ENCODE measurements around the gene LDLRAD1. TPM values are rescaled to one million over a fixed set of nuclear protein-coding genes. Genes with fewer than 3 reads are reported as not detected.

Gene LDLRAD1
- total RNA-seq, 2 experiments from 2014 or later = not detected

- Histone ChIP-seq H3K27me3 (ENCODE audit: control insufficient read depth in 1 of 2, insufficient read depth in 2 of 2, low read length in 2 of 2) (no peaks in the 10 kb centered on the region), H3K4me3 (ENCODE audit: low read length) (no peak overlapping the region), H3K27ac (ENCODE audit: low read depth in 1 of 2, low read length in 2 of 2) (no peak overlapping the region), H3K36me3 (ENCODE audit: insufficient read depth, low read length) (peaks cover 47% of the 10 kb centered on the region), H3K9me3 (ENCODE audit: control insufficient read depth in 1 of 2, insufficient read depth in 1 of 2, low read length in 2 of 2) (no peaks in the 10 kb centered on the region), H3K4me1 (ENCODE audit: insufficient read depth, low read length) (no peaks in the 10 kb centered on the region)
- intact Hi-C loops (cut with DNase I, micrococcal nuclease) = loop anchor here in 1 of 2 experiments (5.0 kb wide), 1 partner anchor 78 kb away; no protein-coding TSS in a partner anchor
- Mint-ChIP-seq H3K9me3 (no peaks in the 10 kb centered on the region), H3K27me3 (no peaks in the 10 kb centered on the region), H3K36me3 (ENCODE audit: low read depth) (peaks cover 89% of the 10 kb centered on the region), H3K4me1 (ENCODE audit: low read depth) (peaks cover 4% of the 10 kb centered on the region), H3K4me3 (no peak overlapping the region), H3K27ac (no peak overlapping the region)
- CTCF ChIA-PET = no interaction called here
- POLR2A ChIA-PET = no interaction called here
- DNase-seq = no peak
- no peak for TF ChIP-seq CTCF (IDR thresholded peaks at IDR 0.05)
- ATAC-seq (ENCODE audit: poor library complexity) = no peak
These were observed 53.9 kb downstream of the LDLRAD1 start for GRCh38 chr1:53964109-53964508.

- H3K36me3 Mint-ChIP-seq (ENCODE audit: low read depth) = peaks cover 82% of the 10 kb centered on the region
- no peaks in the 10 kb centered on the region for H3K9me3 Mint-ChIP-seq
- DNase-seq (no peak), ATAC-seq (ENCODE audit: poor library complexity) (no peak)
- Histone ChIP-seq H3K27me3 (ENCODE audit: control insufficient read depth in 1 of 2, insufficient read depth in 2 of 2, low read length in 2 of 2) (no peaks in the 10 kb centered on the region), H3K9me3 (ENCODE audit: control insufficient read depth in 1 of 2, insufficient read depth in 1 of 2, low read length in 2 of 2) (no peaks in the 10 kb centered on the region), H3K36me3 (ENCODE audit: insufficient read depth, low read length) (peaks cover 44% of the 10 kb centered on the region), H3K27ac (ENCODE audit: low read depth in 1 of 2, low read length in 2 of 2) (no peak overlapping the region), H3K4me1 (ENCODE audit: insufficient read depth, low read length) (no peaks in the 10 kb centered on the region), H3K4me3 (ENCODE audit: low read length) (no peak overlapping the region)
- no peak for TF ChIP-seq CTCF (IDR thresholded peaks at IDR 0.05)
- H3K27ac Mint-ChIP-seq = no peak overlapping the region
- H3K27me3 Mint-ChIP-seq = no peaks in the 10 kb centered on the region
- intact Hi-C loops (cut with DNase I, micrococcal nuclease) = loop anchor here in 1 of 2 experiments (5.0 kb wide), 1 partner anchor 79 kb away; no protein-coding TSS in a partner anchor
- peaks cover 4% of the 10 kb centered on the region for H3K4me1 Mint-ChIP-seq (ENCODE audit: low read depth)
- H3K4me3 Mint-ChIP-seq = no peak overlapping the region
- CTCF ChIA-PET = no interaction called here
- POLR2A ChIA-PET = no interaction called here
These were observed 54.5 kb downstream of the LDLRAD1 start for GRCh38 chr1:53963460-53963859.

GRCh38 chr1:53962395-53962794 lies 55.6 kb downstream of the LDLRAD1 start:
- H3K4me3 Mint-ChIP-seq = no peak overlapping the region
- Histone ChIP-seq H3K4me1 (ENCODE audit: insufficient read depth, low read length) (no peaks in the 10 kb centered on the region), H3K36me3 (ENCODE audit: insufficient read depth, low read length) (peaks cover 49% of the 10 kb centered on the region), H3K27ac (ENCODE audit: low read depth in 1 of 2, low read length in 2 of 2) (no peak overlapping the region), H3K27me3 (ENCODE audit: control insufficient read depth in 1 of 2, insufficient read depth in 2 of 2, low read length in 2 of 2) (no peaks in the 10 kb centered on the region), H3K9me3 (ENCODE audit: control insufficient read depth in 1 of 2, insufficient read depth in 1 of 2, low read length in 2 of 2) (no peaks in the 10 kb centered on the region), H3K4me3 (ENCODE audit: low read length) (no peak overlapping the region)
- intact Hi-C loops (cut with DNase I, micrococcal nuclease) = loop anchor here in 1 of 2 experiments (5.0 kb wide), 1 partner anchor 80 kb away; no protein-coding TSS in a partner anchor
- ChIA-PET CTCF (interaction anchor here (1.0 kb wide), 1 partner anchor 102 kb away, joined by 3 read pairs; no protein-coding TSS in a partner anchor), POLR2A (no interaction called here)
- no peaks in the 10 kb centered on the region for H3K9me3 Mint-ChIP-seq
- no peak overlapping the region for H3K27ac Mint-ChIP-seq
- no peak for ATAC-seq (ENCODE audit: poor library complexity)
- no peaks in the 10 kb centered on the region for H3K27me3 Mint-ChIP-seq
- DNase-seq = no peak
- peaks cover 4% of the 10 kb centered on the region for H3K4me1 Mint-ChIP-seq (ENCODE audit: low read depth)
- H3K36me3 Mint-ChIP-seq (ENCODE audit: low read depth) = peaks cover 76% of the 10 kb centered on the region
- no peak for TF ChIP-seq CTCF (IDR thresholded peaks at IDR 0.05)

Data from CD4-positive, alpha-beta T cell (primary cell).